Lower leg skin (tissue), 3 donors: ENCODE measurements around the gene TMC5.

Experiments
- CTCF ChIP-seq, 3 donors: fragments of 450-650 bp; IDR thresholded peaks; one replicate each; pipeline ENCODE4 v1.5.1; 2016; ENCODE audit warnings: antibody characterized with exemption in 3 of 3, mild to moderate bottlenecking in 3 of 3, moderate library complexity in 2 of 3
- POLR2A ChIP-seq, 2 donors: fragments of 450-650 bp; IDR thresholded peaks; one replicate each; pipeline ENCODE4 v1.6.1; 2016 to 2017; ENCODE audit warnings: antibody characterized with exemption in 2 of 2, mild to moderate bottlenecking in 1 of 2, moderate library complexity in 1 of 2

- TF ChIP-seq CTCF (IDR thresholded peaks at IDR 0.05) (no peak), POLR2A (IDR thresholded peaks at IDR 0.05) (no peak)
Observed at GRCh38 chr16:19400711-19401110, 17.0 kb upstream of the TMC5 start.
